Measurements from ENCODE around the gene HLF.

The HLF gene

DNA sequence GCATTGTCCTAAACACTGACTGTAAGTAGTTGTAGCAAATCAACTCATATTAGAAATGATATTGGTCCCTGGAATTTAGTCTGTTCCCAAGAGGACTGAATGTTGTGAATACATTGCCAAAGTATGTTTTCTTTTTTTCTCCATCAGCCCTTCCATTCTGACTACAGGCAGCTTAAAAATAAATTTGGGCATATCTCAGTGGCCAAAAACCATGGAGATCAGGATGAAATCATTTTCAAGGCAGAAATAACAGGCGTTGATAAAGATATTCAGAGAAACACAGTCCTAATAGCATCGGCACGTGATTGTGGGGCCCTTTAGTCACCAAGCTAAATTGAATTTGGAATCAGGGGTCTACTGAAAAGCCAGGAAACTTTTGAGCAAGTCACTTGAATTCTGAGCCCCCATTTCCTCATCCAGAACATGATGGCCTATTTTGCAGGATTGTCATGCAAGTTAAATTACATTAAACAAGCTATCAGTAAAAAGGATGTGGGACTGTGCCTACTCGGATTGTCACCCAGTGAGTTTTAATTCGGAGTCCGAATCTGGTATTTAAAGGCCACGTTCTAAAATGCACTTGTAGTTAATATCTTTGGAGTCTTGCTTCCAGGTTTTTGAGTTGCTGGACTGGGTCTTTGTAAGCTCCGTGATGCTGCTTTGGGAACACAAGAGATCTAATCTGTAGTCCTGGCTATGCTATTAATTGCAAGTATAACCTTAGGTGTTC, 17.1 kb downstream of the HLF start:
- no peak for DNase-seq (ENCODE audit: low read depth)
- TF ChIP-seq, protein P1, sequence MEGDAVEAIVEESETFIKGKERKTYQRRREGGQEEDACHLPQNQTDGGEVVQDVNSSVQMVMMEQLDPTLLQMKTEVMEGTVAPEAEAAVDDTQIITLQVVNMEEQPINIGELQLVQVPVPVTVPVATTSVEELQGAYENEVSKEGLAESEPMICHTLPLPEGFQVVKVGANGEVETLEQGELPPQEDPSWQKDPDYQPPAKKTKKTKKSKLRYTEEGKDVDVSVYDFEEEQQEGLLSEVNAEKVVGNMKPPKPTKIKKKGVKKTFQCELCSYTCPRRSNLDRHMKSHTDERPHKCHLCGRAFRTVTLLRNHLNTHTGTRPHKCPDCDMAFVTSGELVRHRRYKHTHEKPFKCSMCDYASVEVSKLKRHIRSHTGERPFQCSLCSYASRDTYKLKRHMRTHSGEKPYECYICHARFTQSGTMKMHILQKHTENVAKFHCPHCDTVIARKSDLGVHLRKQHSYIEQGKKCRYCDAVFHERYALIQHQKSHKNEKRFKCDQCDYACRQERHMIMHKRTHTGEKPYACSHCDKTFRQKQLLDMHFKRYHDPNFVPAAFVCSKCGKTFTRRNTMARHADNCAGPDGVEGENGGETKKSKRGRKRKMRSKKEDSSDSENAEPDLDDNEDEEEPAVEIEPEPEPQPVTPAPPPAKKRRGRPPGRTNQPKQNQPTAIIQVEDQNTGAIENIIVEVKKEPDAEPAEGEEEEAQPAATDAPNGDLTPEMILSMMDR (IDR thresholded peaks at IDR 0.05; ENCODE audit: low read length, missing control alignments): no peak
- H3K4me3 ChIP-seq (replicated peaks; ENCODE audit: low read depth, low read length): no peak overlapping the region

DNA sequence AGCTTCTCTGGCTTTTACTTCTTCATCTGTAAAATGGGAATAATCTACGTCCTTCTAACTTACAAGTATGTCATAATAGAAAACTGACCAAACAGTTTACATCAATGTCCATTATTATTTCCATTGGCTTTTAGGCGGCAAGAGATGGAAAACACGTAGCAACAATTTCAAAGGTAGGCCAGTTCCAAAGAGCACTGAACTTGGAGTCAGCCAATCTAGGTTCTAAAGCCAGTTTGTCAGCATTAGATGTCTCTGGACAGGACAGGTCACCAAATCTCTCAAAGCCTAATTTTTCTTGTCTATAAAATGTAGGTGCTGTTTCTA, 17.6 kb downstream of the HLF start:
- TF ChIP-seq, protein P1 (IDR thresholded peaks at IDR 0.05; ENCODE audit: low read length, missing control alignments): no peak

DNA sequence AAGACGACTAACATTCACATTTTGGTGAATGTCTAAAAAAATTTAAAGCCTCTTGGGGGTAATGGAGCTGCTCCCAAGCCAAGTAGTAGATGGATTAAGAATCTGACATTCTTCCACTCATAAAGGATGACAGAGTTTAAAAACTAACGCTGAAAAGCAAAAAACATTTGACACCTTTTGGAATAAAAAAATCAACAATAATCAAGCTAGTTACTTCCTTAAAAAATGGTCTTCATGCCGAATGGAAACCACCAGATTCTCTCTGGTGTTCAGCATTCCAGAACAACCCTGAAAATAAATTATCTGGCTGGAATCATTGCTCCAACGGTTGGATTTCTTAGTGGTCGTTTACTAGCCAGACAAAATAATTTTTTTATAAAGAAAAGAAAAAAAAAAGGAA, 18.0 kb downstream of the HLF start:
- DNase-seq (ENCODE audit: low read depth): no peak
- TF ChIP-seq, protein P1 (IDR thresholded peaks at IDR 0.05; ENCODE audit: low read length, missing control alignments): no peak
- no peak overlapping the region for H3K4me3 ChIP-seq (replicated peaks; ENCODE audit: low read depth, low read length)

More for the DNA sequence above, 17.6 kb downstream of the HLF start:
- no peak for DNase-seq (ENCODE audit: low read depth)
- H3K4me3 ChIP-seq (replicated peaks; ENCODE audit: low read depth, low read length): no peak overlapping the region

DNA sequence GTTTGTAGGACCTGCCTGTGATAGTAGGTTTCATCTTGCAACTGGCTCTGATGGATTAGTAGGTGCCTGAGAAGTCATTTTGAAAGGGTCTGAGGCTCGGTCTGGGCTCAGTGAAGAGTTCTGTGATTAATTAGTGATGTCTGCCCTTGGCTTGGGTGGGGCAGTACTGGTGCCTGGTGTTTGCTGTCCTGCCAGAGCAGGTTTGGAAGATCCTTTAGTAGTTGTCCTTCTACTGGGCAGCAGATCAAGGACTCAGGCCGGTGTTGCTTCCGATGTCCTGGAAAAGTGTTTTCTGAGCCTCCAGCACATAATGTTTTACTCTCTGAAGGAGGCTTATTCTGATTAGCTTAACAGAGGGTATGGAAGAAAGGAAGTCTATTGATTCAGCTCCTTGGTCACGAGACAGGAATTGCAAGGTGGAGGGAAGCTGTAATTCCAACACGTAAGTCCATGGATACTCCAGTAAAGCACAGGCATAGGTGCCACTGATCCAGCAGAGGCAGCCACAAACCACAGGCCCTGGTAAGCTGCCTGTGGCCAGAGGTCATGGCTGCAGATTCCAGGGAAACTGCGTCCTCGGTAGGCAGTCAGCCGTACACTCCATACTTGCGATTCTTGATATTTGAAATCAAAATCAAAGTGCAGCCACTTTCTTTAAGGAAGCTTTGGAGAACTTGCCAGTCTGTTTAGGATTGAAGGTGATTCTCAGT, 18.7 kb downstream of the HLF start:
- no peak for DNase-seq (ENCODE audit: low read depth)
- TF ChIP-seq, protein P1 (IDR thresholded peaks at IDR 0.05; ENCODE audit: low read length, missing control alignments): no peak
- no peak overlapping the region for H3K4me3 ChIP-seq (replicated peaks; ENCODE audit: low read depth, low read length)

DNA sequence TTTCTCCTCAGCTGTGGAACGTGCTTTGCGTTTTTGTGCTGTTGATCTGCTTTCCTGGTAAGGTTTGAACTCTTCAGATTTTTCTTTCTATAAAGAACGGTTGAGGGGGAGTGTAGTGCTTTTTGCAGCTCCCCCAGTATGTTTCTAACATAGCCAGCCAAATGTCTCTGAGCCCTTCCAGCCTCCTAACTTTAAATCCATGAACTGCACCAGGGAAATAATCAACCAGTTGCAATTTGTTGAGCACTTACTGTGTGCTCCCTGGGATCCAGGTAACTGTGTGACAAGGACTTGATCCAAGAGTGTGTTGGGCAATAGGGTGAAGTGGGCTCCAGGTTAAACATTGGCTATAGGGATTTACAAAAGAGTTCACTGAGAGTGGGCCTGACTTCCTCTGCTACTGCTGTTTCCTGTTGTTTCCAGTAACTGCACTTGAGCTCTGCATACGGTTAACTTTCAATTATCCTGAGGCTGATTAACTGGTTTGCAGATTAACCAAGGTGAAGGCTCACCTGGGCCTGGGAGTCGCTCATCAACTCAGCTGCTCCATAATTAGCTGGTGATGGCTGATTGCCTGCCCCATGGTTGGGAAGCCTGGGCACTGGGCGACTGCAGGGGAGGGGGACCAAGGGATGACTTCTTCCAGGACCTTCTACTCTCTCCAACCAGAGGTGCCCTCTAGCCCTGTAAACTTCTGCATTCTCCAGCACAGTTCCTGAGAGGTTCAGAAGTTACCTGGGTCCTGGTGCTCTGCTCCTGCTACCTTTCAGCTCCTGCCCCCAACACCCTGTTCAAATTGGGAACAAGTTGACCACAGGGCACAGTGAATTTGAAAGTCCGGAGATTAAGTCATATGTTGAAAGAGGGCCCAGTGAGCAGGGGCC, 19.5 kb downstream of the HLF start:
- no peak overlapping the region for H3K4me3 ChIP-seq (replicated peaks; ENCODE audit: low read depth, low read length)
- TF ChIP-seq, protein P1 (IDR thresholded peaks at IDR 0.05; ENCODE audit: low read length, missing control alignments): no peak
- DNase-seq (ENCODE audit: low read depth): no peak

DNA sequence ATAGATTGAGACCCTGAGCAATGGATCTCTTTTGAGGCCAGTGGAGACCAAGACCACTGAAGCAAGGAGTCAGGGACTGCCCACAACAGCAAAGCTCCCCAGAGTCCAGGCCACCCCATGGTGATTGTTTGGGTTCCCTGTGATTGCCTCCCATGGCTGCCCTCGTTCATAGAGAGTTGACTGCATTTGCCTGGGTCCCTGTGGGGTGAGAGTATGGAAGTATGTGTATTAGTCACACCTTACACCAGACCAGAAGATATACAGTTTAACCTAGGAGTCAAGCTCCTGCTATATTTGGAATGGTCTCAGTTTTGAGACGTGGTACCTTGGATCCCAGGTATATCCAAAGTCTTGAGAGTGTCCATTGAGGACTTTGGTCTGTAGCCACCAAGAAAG, 20.2 kb downstream of the HLF start:
- TF ChIP-seq, protein P1 (IDR thresholded peaks at IDR 0.05; ENCODE audit: low read length, missing control alignments): no peak
- no peak for DNase-seq (ENCODE audit: low read depth)
- H3K4me3 ChIP-seq (replicated peaks; ENCODE audit: low read depth, low read length): no peak overlapping the region

All from fibroblast of pulmonary artery (primary cell).